Activated CD4-positive, alpha-beta memory T cell treated with anti-CD3 and anti-CD28 coated beads, Interleukin-2, amount 10 ng/mL, durations not matched to agents 7 days and 5 days (primary cell): ENCODE results near the gene NAALADL2. TPM values are rescaled to one million over a fixed set of nuclear protein-coding genes. Genes with fewer than 3 reads are reported as not detected.
"Not testable (repeated sequence)": the region's sequence is repeated elsewhere in the genome, so short reads cannot be mapped to it uniquely, and the experiment has no call there.

Experiments
- CTCF ChIA-PET: fragments of 350-600 bp; sonication (Branson Sonifier 250); formaldehyde crosslinking; loops from one replicate; lab custom pipeline; 2021; ENCODE audit warnings: antibody characterized with exemption, inconsistent platforms; lab: Charles Lee
- POLR2A ChIA-PET: fragments of 350-600 bp; sonication (Branson Sonifier 250); formaldehyde crosslinking; loops from one replicate; lab custom pipeline; 2021; ENCODE audit warnings: antibody characterized with exemption; lab: Charles Lee
- DNase-seq: peaks from one replicate; pipeline ENCODE4 v3.0.0-alpha.2; 2020
- H3K27ac Mint-ChIP-seq: one replicate; pipeline ENCODE4 v1.8.0; 2021; ENCODE audit warnings: mild to moderate bottlenecking, mixed read lengths
- H3K27me3 Mint-ChIP-seq: one replicate; pipeline ENCODE4 v1.8.0; 2021; ENCODE audit warnings: mixed read lengths
- H3K36me3 Mint-ChIP-seq: one replicate; pipeline ENCODE4 v1.8.0; 2021; ENCODE audit warnings: low read depth, mixed read lengths
- H3K4me1 Mint-ChIP-seq: one replicate; pipeline ENCODE4 v1.8.0; 2021; ENCODE audit warnings: mixed read lengths
- H3K4me3 Mint-ChIP-seq: one replicate; pipeline ENCODE4 v1.8.0; 2021; ENCODE audit warnings: mild to moderate bottlenecking, mixed read lengths
- H3K9me3 Mint-ChIP-seq: one replicate; pipeline ENCODE4 v1.8.0; 2021; ENCODE audit warnings: mixed read lengths
- total RNA-seq, 2 experiments: library from RNA; stranded (reverse); gene quantifications; one replicate each; pipeline ENCODE4 v1.2.3, GENCODE V29; 2021

Gene NAALADL2
- total RNA-seq, 2 experiments from 2014 or later, result not detected

DNA sequence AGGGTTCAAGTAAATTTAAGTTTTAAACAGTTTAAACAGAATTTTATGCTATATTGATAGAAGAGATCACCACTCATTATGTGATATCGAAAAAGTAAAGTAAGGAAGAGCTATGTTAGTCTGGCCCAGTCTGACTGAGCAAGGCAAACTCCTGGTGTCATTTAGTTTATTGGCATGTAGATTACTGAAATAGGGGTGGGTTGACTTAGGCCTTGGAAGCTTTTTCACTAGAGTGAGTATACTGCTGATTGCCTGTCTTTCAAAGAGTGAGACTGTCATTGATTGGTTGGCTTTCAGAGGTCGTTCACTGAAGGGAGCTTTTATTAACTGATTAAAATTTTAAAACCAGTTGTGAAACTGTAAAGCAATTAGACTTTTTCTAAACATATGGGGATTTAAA, 294.5 kb downstream of the NAALADL2 start:
- Mint-ChIP-seq H3K4me3 (no peak overlapping the region), H3K4me1 (no peaks in the 10 kb centered on the region), H3K9me3 (no peaks in the 10 kb centered on the region), H3K36me3 (no peaks in the 10 kb centered on the region), H3K27ac (no peak overlapping the region), H3K27me3 (no peaks in the 10 kb centered on the region)
- DNase-seq, result no peak
- POLR2A ChIA-PET, result no interaction called here
- CTCF ChIA-PET, result no interaction called here

DNA sequence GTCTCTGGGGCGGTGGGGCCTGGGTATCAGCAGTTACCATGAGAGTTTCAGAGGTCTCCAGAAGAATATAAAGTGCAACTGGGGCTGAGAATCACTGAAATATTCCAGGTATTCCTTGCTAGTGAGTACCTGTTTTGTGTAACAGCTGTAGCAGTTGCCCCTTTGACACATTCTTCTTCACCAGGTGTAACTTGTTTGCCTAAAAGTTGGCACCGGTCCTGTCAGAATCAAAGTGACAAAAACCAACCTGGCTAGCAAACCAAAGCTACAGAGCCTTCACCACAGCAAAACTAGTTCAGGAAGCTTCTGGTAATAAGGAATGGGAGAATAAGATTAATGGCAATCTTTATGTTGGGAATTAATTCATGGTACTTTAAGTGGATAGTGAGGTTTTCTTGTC, 296.0 kb downstream of the NAALADL2 start:
- ChIA-PET POLR2A (no interaction called here), CTCF (no interaction called here)
- Mint-ChIP-seq H3K4me3 (no peak overlapping the region), H3K36me3 (no peaks in the 10 kb centered on the region), H3K27ac (no peak overlapping the region), H3K27me3 (no peaks in the 10 kb centered on the region), H3K9me3 (no peaks in the 10 kb centered on the region), H3K4me1 (no peaks in the 10 kb centered on the region)
- DNase-seq, result no peak

DNA sequence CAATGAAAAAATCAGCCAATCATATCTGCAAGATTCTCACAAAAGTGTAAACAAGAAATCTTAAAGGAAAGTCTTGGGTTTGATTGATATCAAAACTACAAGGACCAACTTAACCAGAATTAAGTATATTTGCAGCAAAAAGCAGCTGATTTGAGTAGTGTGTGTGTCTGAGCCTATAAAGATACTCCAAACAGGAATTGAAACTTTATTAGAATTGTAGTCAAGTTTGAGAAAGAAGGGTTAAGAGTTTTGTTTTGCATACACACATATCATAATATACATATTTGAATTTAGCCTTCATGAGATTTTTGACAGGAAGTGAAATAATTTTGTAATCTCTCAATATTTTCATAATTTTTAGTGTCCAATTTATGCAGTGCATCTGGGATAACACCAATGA, 300.1 kb downstream of the NAALADL2 start:
- Mint-ChIP-seq H3K9me3 (peaks cover 2% of the 10 kb centered on the region), H3K27me3 (no peaks in the 10 kb centered on the region), H3K4me1 (no peaks in the 10 kb centered on the region), H3K27ac (no peak overlapping the region), H3K4me3 (no peak overlapping the region), H3K36me3 (no peaks in the 10 kb centered on the region)
- POLR2A ChIA-PET, result no interaction called here
- CTCF ChIA-PET, result no interaction called here
- DNase-seq, result no peak

DNA sequence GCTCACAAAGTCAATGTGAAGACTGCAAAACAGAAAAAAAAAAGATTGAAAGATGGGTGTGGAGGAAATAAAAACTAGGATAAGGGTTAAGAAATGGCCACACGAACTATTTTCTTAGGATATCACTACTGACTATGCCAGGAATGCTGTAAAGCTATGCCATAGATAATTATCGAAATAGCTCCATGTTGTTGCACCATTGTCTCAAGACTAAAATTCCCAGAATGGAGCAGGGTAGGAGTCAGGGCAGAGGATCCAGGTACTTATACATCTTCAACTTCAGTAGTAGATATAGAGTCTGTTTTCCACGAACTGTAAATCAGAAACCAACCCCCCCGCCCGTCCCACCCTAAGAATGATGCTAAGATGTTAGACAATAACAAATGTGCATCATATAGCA, 302.2 kb downstream of the NAALADL2 start:
- ChIA-PET CTCF (no interaction called here), POLR2A (no interaction called here)
- DNase-seq, result no peak
- Mint-ChIP-seq H3K27me3 (no peaks in the 10 kb centered on the region), H3K4me1 (no peaks in the 10 kb centered on the region), H3K36me3 (no peaks in the 10 kb centered on the region), H3K27ac (no peak overlapping the region), H3K9me3 (peaks cover 2% of the 10 kb centered on the region), H3K4me3 (no peak overlapping the region)

DNA sequence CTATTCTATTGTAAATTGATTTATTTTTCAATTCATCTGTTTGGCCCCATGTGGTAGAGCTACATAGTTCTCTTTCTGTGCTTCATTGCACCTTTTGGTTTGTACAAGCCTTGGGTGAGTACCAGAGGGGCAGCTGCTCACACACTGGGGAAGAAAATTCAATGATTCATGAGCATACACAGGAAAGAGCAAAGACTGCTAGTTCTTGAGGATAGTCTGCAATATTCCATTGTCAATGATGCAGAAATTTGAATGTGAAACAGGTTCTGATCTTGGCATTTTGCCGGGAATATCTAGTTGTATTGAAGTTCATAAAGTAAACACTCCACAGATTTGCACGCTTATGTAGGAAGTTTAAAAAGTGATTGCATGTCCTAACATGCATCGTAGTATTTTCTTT, 304.6 kb downstream of the NAALADL2 start:
- CTCF ChIA-PET, result no interaction called here
- H3K4me1 Mint-ChIP-seq, result no peaks in the 10 kb centered on the region
- POLR2A ChIA-PET, result no interaction called here

DNA sequence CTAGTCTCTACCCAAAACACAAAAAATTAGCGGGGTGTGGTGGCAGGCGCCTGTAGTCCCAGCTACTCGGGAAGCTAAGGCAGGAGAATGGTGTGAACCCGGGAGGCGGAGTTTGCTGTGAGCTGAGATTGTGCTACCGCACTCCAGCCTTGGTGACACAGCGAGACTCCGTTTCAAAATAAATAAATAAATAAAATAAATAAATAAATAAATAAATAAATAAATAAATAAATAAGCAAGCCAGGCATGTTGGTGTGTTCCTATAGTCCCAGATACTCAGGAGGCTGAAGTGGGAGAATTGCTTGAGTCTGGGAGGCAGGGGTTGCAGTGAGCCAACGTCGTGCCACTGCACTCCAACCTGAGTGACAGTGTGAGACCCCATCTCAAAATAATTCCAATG, 314.0 kb downstream of the NAALADL2 start:
- H3K36me3 Mint-ChIP-seq, H3K27me3 Mint-ChIP-seq, POLR2A ChIA-PET, H3K9me3 Mint-ChIP-seq, H3K4me1 Mint-ChIP-seq, CTCF ChIA-PET, DNase-seq, H3K27ac Mint-ChIP-seq, H3K4me3 Mint-ChIP-seq: not testable (repeated sequence)

More for the DNA sequence above, 304.6 kb downstream of the NAALADL2 start:
- no peak for DNase-seq
- Mint-ChIP-seq H3K9me3 (peaks cover 2% of the 10 kb centered on the region), H3K27ac (no peak overlapping the region), H3K27me3 (no peaks in the 10 kb centered on the region), H3K4me3 (no peak overlapping the region), H3K36me3 (no peaks in the 10 kb centered on the region)

DNA sequence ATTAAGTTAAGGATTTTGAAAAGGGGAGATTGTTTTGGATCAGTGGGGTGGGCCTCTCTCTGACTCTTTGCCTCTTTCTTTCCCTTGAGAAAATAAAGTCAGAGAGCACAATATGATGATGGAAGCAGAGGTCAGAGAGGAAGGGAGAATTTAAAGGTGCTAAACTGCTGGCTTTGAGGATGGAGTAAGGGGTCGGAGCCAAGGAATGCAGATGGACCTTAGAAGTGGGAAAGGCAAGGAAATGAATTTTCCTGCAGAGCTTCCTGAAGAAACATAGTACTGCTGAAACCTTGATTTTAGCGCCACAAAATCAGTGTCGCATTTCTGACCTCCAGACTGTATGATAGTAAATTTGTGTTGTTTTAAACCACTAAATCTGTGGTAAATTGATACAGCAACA, 317.4 kb downstream of the NAALADL2 start:
- POLR2A ChIA-PET, result no interaction called here
- Mint-ChIP-seq H3K4me3 (no peak overlapping the region), H3K36me3 (no peaks in the 10 kb centered on the region), H3K27ac (no peak overlapping the region), H3K27me3 (no peaks in the 10 kb centered on the region), H3K4me1 (no peaks in the 10 kb centered on the region), H3K9me3 (no peaks in the 10 kb centered on the region)
- CTCF ChIA-PET, result no interaction called here
- DNase-seq, result no peak

DNA sequence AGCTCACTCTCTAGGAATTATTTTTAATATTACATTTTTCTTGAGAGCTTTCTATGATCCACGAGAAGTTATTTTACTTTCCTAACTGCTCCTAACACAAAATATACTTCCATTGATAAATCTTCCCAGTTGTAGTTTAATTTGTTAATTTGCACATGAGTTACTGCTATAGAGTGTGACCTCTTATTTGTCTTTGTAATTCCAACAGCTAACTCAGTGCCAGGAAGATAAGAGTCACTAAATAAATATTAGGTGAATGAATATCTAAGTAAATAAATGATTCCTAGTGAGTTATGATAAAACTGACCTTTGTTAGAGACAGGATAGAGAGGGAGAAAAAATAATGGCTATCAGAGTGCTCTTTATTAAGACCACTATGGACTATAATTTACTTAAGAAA, 319.9 kb downstream of the NAALADL2 start:
- Mint-ChIP-seq H3K4me3 (no peak overlapping the region), H3K9me3 (peaks cover 2% of the 10 kb centered on the region), H3K36me3 (no peaks in the 10 kb centered on the region), H3K27ac (no peak overlapping the region), H3K27me3 (no peaks in the 10 kb centered on the region), H3K4me1 (no peaks in the 10 kb centered on the region)
- DNase-seq, result no peak
- POLR2A ChIA-PET, result no interaction called here
- CTCF ChIA-PET, result interaction anchor here (0.6 kb wide), 1 partner anchor 379 kb away, joined by 4 read pairs; no protein-coding TSS in a partner anchor

DNA sequence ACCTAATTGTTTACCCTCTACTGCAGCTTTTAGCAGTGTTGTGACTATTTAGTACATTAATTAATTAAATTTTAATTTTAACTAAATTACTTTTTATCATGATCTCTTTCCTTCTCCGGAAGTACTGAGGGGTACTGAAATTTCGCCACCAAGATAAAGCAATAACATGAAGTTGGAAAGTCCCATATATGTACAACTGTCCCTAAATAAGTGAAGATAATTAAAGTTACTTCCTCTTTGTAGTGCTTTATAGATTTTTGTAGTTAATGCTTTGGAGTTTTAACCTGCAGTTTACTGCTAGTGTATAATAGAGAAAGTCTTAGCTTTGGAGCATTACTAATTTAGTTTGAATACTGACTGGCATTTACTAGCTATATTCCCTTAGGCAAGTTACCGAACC, 325.3 kb downstream of the NAALADL2 start:
- no peak for DNase-seq
- POLR2A ChIA-PET, result no interaction called here
- no peaks in the 10 kb centered on the region for H3K27me3 Mint-ChIP-seq
- no peaks in the 10 kb centered on the region for H3K36me3 Mint-ChIP-seq
- peaks cover 2% of the 10 kb centered on the region for H3K9me3 Mint-ChIP-seq
- no peak overlapping the region for H3K27ac Mint-ChIP-seq
- CTCF ChIA-PET, result no interaction called here
- H3K4me1 Mint-ChIP-seq, result no peaks in the 10 kb centered on the region
- no peak overlapping the region for H3K4me3 Mint-ChIP-seq

DNA sequence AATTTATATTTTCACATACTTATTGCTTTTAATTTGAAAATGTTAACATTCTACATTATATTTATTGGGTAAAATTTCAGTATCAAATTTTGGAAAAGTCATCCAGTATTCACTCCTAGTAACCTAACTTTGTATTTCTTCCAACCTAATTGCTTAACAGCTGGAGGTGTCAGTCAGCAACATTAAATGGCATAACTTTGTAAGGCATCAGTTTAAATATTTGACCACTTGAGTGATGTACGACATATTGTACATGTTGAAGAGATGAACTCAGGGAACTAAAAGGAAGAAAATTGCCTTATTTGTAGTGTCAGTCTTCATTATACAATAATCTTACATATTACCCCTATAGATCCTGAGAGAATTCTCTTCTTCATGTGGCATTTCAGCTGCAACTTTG, 326.8 kb downstream of the NAALADL2 start:
- no peak for DNase-seq
- Mint-ChIP-seq H3K36me3 (no peaks in the 10 kb centered on the region), H3K4me1 (no peaks in the 10 kb centered on the region), H3K27ac (no peak overlapping the region), H3K4me3 (no peak overlapping the region), H3K27me3 (no peaks in the 10 kb centered on the region), H3K9me3 (peaks cover 2% of the 10 kb centered on the region)
- ChIA-PET CTCF (no interaction called here), POLR2A (no interaction called here)

DNA sequence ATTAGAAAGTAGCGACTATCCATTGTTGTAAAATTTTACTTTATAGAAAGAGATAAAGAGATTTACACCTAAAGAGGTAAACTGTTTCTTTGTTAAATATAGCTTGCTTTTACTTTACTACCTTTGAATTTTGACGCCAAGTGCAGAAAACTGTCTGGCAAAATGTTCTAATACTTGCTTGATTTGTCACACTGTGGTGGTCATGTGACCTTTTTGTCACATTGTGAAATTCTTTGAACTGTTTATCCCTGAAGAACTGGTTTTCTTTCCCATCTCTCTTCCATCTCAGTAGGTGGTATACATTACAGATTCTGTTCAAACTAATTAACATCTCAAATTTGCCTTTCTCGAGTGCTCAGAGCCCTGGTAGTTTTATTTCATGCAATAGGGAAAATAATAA, 327.4 kb downstream of the NAALADL2 start:
- H3K4me3 Mint-ChIP-seq, result no peak overlapping the region
- peaks cover 4% of the 10 kb centered on the region for H3K9me3 Mint-ChIP-seq
- POLR2A ChIA-PET, result no interaction called here

DNA sequence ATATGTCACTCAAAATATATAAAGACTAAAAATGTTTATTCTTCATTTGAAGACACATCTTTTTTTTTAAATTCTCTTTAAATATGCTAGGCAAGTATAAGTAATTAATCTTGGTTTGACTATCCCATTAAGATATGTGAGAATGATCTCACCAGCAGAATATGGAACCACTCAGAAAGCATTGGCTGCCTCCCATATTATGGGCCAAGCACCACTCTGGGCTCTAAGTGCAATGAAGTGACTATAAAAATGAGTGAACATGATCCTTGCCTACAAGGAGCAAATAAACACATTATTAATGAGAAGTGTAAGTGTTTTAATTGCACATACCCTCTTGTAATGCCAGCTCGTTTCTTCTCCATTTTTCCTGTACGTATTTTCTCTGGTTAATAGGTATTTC, 328.5 kb downstream of the NAALADL2 start:
- H3K4me1 Mint-ChIP-seq, result no peaks in the 10 kb centered on the region
- H3K4me3 Mint-ChIP-seq, result no peak overlapping the region
- H3K27me3 Mint-ChIP-seq, result no peaks in the 10 kb centered on the region
- ChIA-PET CTCF (no interaction called here), POLR2A (no interaction called here)
- no peaks in the 10 kb centered on the region for H3K36me3 Mint-ChIP-seq
- H3K9me3 Mint-ChIP-seq, result peaks cover 4% of the 10 kb centered on the region
- H3K27ac Mint-ChIP-seq, result no peak overlapping the region
- DNase-seq, result no peak

More for the DNA sequence above, 327.4 kb downstream of the NAALADL2 start:
- CTCF ChIA-PET, result no interaction called here
- no peaks in the 10 kb centered on the region for H3K36me3 Mint-ChIP-seq
- H3K27me3 Mint-ChIP-seq, result no peaks in the 10 kb centered on the region
- DNase-seq, result no peak
- no peak overlapping the region for H3K27ac Mint-ChIP-seq
- H3K4me1 Mint-ChIP-seq, result no peaks in the 10 kb centered on the region

DNA sequence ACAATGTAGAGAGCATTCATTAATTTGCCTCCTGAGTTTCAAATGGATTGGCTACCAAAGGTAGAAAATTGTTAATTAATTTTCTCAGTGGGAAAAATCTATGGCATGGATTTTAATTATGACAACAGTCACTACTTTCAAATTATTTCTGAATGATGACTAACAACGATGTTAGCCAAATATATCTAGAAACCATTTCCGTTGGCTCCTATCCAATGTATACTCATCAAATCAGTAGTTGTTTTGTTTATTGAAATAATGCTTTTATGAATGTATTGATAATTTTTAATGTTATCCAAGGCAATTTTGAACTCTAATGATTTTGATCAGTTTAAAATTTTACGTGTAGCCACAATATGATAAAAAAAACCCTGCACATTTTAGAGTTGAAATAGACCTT, 333.4 kb downstream of the NAALADL2 start:
- DNase-seq, result no peak
- Mint-ChIP-seq H3K27me3 (no peaks in the 10 kb centered on the region), H3K36me3 (no peaks in the 10 kb centered on the region), H3K27ac (no peak overlapping the region), H3K4me3 (no peak overlapping the region), H3K9me3 (peaks cover 2% of the 10 kb centered on the region), H3K4me1 (no peaks in the 10 kb centered on the region)
- CTCF ChIA-PET, result no interaction called here
- POLR2A ChIA-PET, result no interaction called here

DNA sequence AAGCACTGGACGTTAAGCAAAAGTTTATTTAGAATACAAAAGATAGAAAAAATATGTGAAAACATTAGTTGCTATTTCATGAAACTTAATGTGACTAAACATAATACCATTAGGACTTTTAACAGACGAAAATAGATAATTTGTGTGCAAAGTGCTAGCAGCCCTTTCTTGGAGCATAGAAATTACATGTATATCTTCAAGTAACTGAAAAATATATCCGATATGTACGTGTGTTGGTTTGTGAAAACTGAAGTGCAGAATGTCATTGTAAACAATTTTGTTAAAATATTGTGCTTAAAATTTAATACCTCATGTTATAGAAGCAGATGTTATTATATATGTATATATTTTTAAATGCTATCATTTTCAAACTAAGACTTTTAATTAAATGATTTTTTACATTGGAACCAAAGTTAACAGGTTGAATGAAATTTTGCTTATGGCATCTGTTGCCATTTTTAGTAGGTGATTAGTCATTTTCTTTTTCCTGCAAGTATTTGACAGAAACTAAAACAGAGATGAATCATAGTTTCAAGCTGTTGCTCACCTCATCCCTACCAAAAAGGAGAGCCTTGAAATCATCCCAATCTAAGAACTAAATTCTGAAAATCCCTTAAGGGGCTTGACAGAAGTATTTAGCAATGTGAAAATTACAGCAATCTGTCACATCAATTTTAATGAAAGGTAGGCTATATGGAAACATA, 334.8 kb downstream of the NAALADL2 start:
- H3K27me3 Mint-ChIP-seq, result no peaks in the 10 kb centered on the region
- CTCF ChIA-PET, result no interaction called here
- POLR2A ChIA-PET, result no interaction called here
- DNase-seq, result no peak
- no peaks in the 10 kb centered on the region for H3K4me1 Mint-ChIP-seq
- no peak overlapping the region for H3K4me3 Mint-ChIP-seq
- H3K36me3 Mint-ChIP-seq, result no peaks in the 10 kb centered on the region
- H3K27ac Mint-ChIP-seq, result no peak overlapping the region
- peaks cover 2% of the 10 kb centered on the region for H3K9me3 Mint-ChIP-seq
